NCI-H345 (cell line): ENCODE measurements around the gene ARHGEF33.

ENCODE experiments used
- DNase-seq: peaks from one replicate; lab custom pipeline; 2025; lab: John Stamatoyannopoulos, UW

Gene ARHGEF33

DNA sequence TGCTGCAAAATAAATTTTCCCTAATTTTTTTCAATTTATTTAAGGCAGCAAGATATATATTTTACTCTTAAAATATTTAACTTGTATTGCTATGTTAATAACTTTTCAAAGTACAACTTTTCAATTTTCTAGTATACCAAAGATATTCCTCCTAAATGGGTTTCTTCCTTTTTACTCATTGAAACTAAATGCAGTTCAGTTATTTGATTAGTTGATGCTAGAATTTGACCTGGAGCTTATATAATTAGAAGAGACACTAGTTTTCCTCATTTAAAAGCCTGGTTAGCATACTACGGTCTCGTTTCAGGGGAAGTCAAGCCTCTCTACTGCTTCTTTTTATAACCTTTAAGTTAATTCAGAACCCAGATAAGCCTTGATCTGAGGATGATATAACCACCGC, at the start of gene ARHGEF33:
Gene ARHGEF33 (plus strand): TSS at position 301 of the 400 bp plus-strand sequence. CDS start 29,573 bp downstream, outside the sequence.
- no peak for DNase-seq

DNA sequence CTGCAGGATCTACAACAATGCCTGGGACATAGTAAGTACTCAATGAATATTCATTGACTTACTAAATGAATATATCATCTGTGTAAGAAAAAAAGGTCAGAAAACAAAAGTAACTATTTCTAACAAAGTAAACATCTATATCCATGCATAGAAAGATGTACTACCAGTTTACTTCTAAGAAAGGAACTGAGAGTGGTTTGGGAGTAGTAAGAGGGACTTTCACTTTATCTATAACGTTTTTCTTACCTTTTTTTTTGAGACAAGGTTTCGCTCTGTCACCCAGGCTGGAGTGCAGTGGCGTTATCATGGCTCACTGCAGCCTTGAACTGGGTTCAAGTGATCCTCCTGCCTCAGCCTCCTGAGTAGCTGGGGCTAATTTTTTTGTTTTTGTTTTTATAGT, 39.6 kb upstream of the ARHGEF33 start:
- DNase-seq: no peak

DNA sequence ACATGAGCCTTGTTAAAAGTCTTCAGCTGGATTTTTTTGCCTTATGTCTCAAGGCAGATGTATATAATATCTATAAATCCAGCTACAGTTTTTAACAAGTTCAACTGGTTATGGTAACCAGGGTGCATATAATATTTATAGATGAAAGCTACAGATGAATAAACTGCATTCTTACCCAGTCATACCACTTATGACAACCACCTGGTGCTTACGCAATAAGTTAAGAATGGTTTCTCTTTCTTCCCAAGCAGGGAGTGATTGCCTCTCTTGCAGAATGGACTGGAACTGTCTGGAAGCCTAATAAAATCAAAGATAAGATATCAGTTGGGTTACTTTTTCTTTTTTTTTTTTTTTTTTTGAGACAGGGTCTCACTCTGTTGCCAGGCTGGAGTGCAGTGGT, 33.5 kb upstream of the ARHGEF33 start:
- no peak for DNase-seq

DNA sequence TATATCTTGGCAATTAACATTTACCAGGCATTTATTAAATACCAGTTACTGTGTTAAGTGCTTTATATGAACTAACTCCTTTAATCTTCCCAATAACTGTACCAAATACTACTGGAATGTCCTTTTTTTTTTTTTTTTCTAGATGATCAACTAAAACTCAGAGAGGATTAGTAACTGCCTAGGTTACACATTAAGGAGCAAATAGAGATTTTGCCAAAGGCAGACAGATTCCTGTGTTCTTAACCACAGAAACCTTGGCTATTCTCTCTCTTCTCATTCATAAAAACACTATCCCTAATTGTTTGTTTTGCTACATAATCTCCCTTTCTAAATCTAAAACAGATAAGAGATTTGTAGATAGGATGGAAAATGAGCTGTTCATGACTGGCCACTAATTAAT, 27.2 kb upstream of the ARHGEF33 start:
- no peak for DNase-seq

DNA sequence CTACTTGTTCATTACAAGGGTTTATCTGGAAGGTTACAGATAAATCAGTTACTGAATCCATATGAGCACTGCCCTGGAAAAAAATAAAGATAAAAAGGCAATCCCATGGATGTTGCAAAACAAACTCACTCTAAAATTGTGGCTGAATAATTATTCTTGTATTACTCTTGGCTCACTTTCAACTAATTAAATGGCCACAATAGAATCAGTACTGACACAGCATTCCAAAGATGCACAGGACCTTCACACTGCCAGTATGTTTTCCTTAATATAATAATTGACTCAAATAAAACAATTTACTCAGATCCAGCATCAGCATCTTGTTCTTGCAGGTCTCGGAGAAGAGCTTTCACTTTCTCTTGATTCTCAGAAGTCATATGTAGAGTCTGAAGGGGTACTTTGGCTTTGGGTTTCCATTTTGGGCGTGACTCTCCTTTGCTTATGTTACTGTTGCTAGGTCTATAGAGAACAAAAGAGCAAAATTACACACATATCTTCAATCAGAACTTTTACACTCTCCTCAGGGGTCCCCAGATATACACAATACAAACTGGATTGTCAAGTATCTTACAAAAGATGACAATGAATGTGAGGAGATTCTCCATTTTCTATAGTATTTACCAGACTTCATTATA, 26.5 kb upstream of the ARHGEF33 start:
- no peak for DNase-seq

DNA sequence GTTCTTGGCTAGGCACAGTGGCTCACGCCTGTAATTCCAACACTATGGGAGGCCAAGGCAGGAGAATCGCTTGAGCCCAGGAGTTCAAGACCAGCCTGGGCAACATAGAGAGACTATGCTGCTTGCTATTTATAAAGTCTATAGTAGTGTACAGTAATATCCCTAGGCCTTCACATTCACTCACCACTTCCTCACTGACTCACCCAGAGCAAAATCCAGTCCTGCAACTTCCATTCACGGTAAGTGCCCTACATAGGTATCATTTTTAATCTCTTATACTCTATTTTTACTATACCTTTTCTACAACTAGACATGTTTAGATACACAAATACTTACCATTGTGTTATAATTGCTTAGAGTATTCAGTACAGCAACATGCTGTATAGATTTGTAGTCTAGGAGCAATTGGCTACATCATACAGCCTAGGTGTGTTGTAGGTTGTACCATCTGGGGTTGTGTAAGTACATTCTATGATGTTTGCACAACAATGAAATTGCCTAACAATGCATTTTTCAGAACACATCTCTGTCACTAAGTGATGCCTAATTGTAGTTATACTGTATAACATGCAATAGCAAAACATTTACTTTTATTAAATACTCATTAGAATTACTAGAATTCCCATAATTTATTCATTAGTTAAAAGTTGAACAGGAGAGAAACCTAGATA, 22.8 kb upstream of the ARHGEF33 start:
- DNase-seq: no peak

DNA sequence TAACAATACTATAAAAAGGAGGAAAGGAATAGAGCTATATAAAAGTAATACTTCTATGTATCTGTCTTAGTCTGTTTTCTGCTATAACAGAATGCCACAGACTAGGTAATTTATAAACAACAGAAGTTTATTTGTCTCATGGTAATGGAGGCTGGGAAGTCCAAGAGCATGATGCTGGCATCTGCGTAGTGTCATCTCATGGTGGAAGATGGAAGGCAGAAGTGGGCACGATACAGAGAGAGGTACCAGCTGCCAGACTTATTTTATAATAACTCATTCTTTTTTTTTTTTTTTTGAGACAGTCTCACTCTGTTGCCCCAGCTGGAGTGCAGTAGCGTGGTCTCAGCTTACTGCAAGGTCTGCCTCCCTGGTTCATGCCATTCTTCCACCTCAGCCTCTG, 18.2 kb upstream of the ARHGEF33 start:
- DNase-seq: no peak

DNA sequence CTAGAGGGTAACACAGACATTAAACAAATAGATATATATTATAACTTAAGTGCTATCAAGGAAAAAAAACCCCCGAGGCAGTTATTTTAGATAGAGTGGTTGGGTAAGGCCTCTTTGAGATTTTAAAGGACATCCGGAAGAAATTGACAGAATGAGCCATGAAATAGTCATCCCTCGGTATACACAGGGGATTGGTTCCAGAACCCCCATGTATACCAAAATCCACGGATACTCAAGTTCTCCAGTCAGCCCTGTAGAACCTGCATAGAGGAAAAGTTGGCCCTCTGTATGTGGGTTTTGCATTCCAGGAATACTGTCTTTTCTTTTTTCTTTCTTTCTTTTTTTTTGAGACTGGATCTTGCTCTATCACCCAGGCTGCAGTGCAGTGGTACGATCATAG, 15.9 kb upstream of the ARHGEF33 start:
- DNase-seq: no peak

DNA sequence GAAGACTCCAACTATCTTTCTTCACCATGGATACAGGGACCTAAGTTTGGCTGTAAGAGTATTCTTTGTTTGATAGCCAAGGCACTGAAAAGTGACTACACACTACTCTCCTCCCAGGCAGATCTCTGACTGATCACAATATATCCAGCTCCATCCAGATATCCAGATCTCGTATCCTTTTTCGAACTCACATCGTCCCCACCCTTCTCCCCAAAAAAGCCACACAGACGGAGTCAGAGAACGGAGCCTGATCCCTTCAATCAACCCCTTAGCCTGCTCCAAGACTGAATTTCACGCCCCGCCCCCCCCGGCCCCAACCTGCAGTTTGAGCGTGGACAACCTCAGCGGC, 14.5 kb upstream of the ARHGEF33 start:
- no peak for DNase-seq

DNA sequence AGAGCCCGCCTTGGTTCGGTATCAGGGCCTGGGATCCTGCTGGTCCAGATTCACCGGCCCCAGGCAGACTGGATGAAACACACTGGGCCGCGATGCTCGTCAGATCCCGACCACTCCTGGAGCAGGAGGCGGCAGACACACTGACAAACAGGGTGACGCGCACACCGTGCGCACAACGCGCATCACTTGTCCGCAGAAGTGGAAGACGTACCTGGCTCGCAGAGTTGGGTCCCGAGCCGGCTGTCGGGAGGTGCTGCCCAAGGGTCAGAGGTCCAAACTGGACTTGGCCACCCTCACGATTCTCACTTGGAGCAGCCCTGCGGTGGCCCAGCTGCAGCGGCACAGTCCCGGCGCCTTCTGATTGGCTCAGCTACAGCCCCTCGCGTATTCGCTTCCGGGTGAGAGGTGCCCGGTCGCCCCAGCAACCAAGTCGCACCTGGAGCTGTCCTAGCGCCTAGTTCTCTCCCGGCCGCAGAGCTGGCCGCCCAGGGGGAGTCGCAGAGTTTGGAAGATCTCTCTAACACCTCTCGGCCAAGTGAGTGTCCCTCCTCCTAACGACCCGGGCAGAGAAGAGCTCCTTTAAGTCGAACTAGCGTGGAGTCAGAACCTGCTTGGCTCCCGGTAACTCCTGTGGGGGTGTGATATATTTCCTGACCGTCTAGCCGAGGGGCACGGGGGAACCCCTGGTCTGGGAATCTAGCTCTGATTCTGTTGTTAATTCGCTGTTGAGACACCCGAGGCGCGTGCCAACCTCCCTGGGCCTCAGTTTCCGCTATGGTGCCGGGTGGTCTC, 13.9 kb upstream of the ARHGEF33 start, which contains the start of the genes DHX57 and MORN2:
Gene DHX57 (minus strand): TSS at position 359 of the 792 bp plus-strand sequence. CDS start 7,529 bp downstream, outside the sequence.
Gene MORN2 (plus strand): TSS at position 401 of the 792 bp plus-strand sequence.
- peak; percentile 85 for DNase-seq

DNA sequence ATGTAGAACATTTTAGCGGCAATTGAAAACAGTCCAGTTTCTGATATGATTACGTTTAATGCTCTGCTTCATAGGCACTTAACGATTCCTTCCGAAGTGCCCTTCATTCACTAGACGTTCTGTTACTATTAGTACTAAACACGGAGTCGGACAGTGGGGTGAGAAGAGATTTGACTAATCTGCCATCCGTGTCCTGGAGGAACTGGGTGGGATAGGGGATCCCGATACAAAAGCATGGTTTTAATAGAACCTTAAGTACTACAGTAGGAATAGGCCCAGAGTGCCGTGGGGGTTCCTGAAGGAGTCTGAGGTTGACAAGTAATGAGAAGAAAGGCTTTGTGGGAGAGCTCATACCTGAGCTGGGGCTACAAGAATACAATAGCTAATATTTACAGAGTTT, 13.3 kb upstream of the ARHGEF33 start:
- peak; percentile 15 for DNase-seq

DNA sequence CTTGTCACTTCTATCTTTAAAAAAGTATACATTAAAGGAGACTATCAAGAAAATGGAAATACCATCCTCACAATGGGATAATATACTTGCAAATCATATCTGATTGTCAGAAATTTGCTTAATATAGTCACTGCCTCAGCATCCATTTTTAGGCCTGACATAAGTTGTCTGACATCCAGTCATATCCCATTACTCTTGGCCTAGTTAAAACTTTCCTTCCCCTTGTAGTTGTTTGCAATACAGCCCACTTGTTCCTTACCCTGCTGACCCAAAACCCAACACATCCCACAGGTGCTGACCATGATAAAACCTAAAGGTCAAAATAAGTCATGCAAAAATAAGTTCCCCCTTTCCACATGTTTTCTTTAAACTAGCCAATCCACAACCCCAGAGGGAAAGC, 3.6 kb upstream of the ARHGEF33 start:
- no peak for DNase-seq

DNA sequence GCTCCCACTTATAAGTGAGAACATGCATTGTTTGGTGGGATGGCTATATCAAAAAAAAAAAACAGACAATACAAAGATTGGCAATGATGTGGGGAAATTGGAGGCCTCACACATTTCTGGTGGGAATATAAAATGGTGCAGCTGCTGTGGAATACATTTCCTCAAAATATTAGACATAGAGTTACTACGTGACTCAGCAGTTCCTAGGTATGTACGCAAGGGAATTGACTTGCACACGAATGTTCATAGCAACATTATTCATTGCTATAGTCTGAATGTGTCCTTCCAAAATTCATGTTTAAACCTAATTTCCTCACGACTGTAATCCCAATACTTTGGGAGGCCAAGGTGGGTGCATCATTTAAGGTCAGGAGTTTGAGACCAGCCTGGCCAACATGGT, 2.3 kb upstream of the ARHGEF33 start:
- DNase-seq: no peak

DNA sequence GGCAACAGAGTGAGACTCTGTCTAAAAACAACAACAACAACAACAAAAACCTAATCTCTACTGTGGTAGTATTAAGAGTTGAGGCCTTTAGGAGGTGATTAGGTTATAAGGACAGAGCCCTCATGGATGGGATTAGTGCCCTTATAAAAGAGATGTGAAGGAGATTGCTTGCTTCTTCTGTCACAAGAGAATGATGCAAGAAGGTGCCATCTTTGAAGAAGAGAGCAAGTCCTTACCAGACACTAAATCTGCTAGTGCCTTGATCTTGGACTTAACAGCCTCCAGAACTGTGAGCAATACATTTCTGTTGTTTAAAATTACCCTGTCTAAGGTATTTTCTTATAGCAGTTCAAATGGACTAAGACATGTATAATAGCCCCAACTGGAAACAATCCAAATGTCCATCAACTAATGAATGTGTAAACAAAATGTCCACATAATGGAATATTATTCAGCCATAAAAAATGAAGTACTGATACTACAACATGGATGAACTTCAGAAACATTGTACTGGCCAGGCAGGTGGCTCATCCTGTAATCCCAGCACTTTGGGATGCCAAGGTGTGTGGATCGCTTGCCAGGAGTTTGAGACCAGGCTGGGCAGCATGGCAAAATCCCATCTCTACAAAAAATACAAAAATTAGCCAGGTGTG, 1.6 kb upstream of the ARHGEF33 start:
- no peak for DNase-seq

DNA sequence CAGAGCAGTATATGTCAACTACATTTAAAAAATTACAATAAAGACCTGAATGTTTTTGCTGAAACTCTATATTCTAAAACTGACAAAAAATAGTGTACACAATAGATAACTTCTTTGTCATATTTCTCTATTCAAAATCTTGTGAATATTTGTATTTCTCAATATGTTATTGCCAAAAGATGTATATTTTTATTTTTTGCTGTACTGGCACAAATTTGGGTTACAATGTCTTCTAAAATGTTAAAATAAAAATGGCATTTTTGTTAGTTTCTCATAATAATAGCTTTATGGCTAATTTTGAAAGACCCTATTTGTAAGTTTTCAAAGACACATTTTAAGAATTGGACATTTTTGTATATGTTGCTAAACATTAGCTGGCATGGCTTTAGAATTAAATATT, 630 bp upstream of the ARHGEF33 start:
- DNase-seq: no peak

DNA sequence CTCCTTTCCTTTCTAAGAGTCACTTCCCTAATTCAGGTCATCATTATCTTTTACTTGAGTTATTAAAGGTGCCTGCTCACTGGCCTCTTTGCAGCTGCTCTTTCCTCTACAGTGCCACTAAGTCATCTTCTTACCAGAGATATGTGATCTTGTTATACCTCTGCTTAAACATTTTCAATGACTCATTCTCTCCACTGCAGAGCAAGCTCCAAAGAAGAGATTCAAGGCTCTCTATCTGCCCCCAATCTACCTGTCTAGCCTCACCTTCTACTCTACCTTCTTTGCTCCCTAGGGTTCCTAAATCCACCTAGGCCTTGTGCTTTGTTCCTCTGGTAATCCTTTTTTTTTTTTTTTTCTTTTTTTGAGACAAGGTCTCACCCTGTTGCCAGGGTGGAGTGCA, 3.1 kb downstream of the ARHGEF33 start:
- no peak for DNase-seq

DNA sequence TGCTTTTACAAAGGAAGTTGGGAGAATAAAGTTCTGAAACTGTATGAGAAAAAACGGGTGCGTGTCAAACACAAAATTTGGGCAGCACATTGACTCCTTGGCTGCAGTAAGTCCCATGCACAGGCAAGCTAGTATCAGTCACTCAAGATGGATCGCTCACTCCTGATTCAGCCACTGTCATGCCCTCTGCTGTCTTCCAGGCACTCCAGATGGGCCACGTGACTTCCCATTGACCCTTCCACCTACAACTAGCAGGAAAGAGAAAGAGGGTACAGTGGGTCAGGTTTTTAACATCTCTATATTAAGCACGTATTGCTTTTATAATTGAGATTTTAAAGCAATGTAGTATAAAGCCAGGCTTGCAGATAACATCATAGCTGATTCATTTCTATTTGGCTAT, 8.6 kb downstream of the ARHGEF33 start:
- no peak for DNase-seq

DNA sequence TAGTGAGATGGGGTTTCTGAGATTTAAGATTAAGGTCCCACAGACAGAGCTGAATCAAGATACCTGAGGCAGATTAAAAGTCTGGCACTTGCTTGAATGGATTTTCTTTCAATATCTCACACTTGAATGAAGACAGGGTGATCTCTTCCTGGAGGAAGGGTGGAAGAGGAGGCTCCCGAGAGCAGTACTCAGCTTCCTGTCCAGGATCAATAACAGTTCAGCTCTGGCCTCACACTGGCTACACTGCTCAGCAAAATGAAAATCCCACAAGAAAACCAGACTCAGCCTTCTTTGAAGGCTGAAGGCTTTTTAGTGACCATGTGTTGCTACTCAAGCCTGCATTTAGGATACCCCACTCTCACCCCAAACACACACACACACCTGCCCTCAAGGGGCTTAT, 11.1 kb downstream of the ARHGEF33 start:
- DNase-seq: no peak

DNA sequence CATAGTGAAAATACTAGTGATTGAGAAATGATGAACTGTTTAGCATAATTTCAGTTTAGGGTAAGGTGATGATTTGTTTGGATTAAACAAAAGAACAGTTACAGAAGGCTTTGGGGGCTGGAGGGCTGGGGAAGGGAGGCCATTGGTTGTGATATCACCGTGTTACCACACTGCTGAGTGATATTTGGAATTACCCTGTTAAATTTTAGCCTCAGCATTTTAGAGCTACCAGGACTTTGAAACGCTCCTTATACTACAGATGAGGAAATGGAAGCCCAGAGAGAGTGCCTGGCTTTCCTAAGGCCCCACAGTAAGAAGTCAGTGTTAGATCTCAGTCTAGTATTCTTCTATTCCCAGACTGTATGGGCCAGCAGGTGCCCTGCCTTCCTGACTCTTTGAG, 15.6 kb downstream of the ARHGEF33 start:
- DNase-seq: no peak

DNA sequence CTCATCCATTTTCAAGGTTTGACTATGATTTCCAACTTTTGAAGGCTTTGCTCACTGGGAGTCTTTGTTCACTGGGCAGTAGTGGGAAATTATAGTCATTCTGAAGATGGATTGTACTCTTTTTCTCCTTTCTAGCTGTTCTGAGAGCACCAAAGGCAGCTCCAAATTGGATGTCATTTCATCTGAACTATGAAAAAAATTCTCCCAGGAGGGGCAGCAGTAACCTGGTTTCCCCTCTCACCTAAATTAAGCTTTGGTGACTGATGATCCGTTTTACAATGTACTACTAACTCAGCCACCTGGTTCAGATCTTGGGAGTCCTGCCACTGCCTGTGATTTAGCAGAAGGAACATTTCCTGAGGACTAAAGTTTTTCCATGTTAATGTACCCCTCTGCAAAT, 17.6 kb downstream of the ARHGEF33 start:
- no peak for DNase-seq

DNA sequence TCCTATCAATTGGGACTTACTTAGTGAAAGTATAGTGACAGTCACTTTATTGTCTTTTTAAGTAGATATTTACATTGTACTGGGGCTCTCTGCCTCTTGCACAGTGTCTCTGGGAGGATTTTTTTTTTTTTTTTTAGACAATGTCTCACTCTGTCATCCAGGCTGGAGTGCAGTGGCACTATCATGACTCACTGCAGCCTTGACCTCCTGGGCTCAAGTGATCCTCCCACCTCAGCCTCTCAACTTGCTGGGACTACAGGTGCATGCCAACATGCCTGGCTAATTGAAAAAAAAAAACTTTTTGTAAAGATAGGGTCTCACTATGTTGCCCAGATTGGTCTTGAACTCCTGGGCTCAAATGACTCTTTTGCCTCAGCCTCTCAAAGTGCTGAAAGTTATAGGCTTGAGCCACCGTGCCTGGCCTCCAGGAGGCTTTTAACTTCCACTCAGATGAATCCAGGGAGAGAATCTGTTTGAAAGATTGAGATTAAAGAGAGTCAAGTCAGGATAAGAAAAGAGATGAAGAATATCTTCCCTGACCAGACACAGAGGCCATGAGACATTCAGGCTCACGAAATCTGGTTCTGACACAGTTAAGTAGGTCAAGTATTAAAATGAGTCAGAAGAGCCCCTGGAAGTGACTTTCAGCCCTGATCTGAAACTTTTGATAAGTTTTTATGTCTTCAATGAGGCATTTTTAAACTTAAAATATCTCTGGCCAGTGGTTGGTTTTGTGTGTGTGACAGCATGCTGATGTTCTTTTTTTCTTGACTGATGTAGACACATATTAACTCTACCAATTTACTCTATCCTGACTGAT, 18.3 kb downstream of the ARHGEF33 start:
- DNase-seq: no peak

DNA sequence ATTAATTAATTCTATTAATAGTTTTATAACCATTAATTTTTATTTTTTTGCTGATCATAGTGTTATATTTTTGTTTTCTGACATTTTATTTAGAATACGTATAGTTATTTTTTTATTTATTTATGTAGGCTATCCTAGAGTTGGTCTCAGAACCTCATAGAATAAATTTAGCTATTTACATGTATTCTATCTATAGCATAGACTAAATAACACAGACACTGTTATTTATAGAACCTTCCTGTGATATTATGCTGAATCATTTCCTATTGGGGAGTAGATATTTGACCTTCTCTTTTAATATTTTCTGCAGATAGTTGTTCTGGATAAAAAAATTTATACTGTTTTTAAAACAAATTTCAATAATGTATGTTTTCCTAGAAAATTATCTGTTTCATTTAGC, 20.2 kb downstream of the ARHGEF33 start:
- no peak for DNase-seq
